Colonic mucosa (tissue), 4 donors: ENCODE data around the gene ADAD2. TPM values are rescaled to one million over a fixed set of nuclear protein-coding genes. Genes with fewer than 3 reads are reported as not detected.

ENCODE experiments used
- DNase-seq: peaks from one replicate; pipeline ENCODE4 v3.0.0-alpha.2; 2020
- H3K27ac ChIP-seq: fragments of 200-600 bp; one replicate; pipeline ENCODE4 v1.8.0; 2021
- H3K27me3 ChIP-seq: fragments of 200-600 bp; one replicate; pipeline ENCODE4 v1.8.0; 2021
- H3K36me3 ChIP-seq: fragments of 200-600 bp; one replicate; pipeline ENCODE4 v1.8.0; 2021
- H3K4me1 ChIP-seq: fragments of 200-600 bp; one replicate; pipeline ENCODE4 v1.8.0; 2021; ENCODE audit warnings: mild to moderate bottlenecking
- H3K4me3 ChIP-seq: fragments of 200-600 bp; one replicate; pipeline ENCODE4 v1.8.0; 2021
- H3K9ac ChIP-seq, 2 donors: one replicate each; pipeline ENCODE4 v1.7.0; 2013; ENCODE audit warnings: control low read depth in 2 of 2, low read depth in 2 of 2, low read length in 2 of 2
- H3K9me3 ChIP-seq: fragments of 200-600 bp; one replicate; pipeline ENCODE4 v1.8.0; 2021
- CTCF ChIP-seq: fragments of 200-600 bp; IDR thresholded peaks from one replicate; pipeline ENCODE4 v1.8.0; 2022; ENCODE audit warnings: antibody characterized with exemption, mild to moderate bottlenecking
- intact Hi-C: fragments of 100-400 bp; cut with DNase I; formaldehyde crosslinking; loops from one replicate; pipeline ENCODE4 v1.14.1; 2022
- total RNA-seq, 2 donors: library from RNA; stranded (reverse); fragmentation: NEBNext Ultra II Directional in 1 of 2; extraction: Animal tissue kit (Norgen Biotek cat#: 25700) in 1 of 2; gene quantifications; one replicate each; pipeline ENCODE4 v1.2.1, GENCODE V29; 2021
- donor health status: healthy.
- donor health status: DM: no; HTN: no; CAD: no.
- donor health status: DM: no; HTN: no; CAD: no.

ADAD2 gene
- total RNA-seq, 2 donors from 2014 or later: not detected

- no peaks in the 10 kb centered on the region for H3K27me3 ChIP-seq
- no peaks in the 10 kb centered on the region for H3K9me3 ChIP-seq
- H3K27ac ChIP-seq: no peak overlapping the region
- H3K9ac ChIP-seq: no peak overlapping the region
- H3K4me1 ChIP-seq: no peaks in the 10 kb centered on the region
- intact Hi-C loops: loop anchor here (10.0 kb wide), 1 partner anchor 256 kb away; no protein-coding TSS in a partner anchor
- DNase-seq: no peak
- H3K4me3 ChIP-seq: no peak overlapping the region
- no peaks in the 10 kb centered on the region for H3K36me3 ChIP-seq
- no peak for TF ChIP-seq CTCF
Measured at GRCh38 chr16:84240455-84240854, 49.5 kb downstream of the ADAD2 start.

DNA sequence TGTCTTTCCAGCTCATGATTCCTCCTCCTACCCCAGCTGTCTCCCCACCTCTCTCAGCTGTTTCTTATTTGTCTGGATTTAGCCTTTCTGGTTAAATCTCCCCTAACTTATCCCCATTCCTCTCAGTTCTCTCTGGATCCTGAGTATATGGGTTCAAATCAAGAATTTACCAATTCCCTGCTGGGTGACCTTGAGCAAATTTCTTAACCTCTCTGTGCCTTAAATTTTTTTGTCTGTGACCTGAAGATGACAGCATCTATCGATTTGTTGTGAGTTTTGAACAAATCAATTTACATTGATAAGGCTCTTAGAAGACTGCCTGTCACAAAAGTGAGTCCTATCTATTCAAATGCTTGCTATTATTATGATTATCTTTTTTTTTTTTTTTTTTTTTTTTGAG lies 50.8 kb downstream of the ADAD2 start:
- Histone ChIP-seq H3K27me3 (no peaks in the 10 kb centered on the region), H3K27ac (no peak overlapping the region), H3K36me3 (no peaks in the 10 kb centered on the region), H3K4me3 (no peak overlapping the region), H3K9ac (no peak overlapping the region), H3K9me3 (no peaks in the 10 kb centered on the region), H3K4me1 (no peaks in the 10 kb centered on the region)
- intact Hi-C loops: loop anchor here (10.0 kb wide), 1 partner anchor 257 kb away; no protein-coding TSS in a partner anchor
- no peak for DNase-seq
- TF ChIP-seq CTCF: no peak

- Histone ChIP-seq H3K4me3 (no peak overlapping the region), H3K27ac (no peak overlapping the region), H3K36me3 (no peaks in the 10 kb centered on the region), H3K4me1 (no peaks in the 10 kb centered on the region), H3K9me3 (no peaks in the 10 kb centered on the region), H3K27me3 (no peaks in the 10 kb centered on the region), H3K9ac (no peak overlapping the region)
- intact Hi-C loops: loop anchor here (10.0 kb wide), 1 partner anchor 258 kb away; no protein-coding TSS in a partner anchor
- no peak for TF ChIP-seq CTCF
- DNase-seq: no peak
Measured at GRCh38 chr16:84242839-84243238, 51.9 kb downstream of the ADAD2 start.

- TF ChIP-seq CTCF: no peak
- Histone ChIP-seq H3K36me3 (no peaks in the 10 kb centered on the region), H3K9me3 (no peaks in the 10 kb centered on the region), H3K27ac (no peak overlapping the region), H3K27me3 (no peaks in the 10 kb centered on the region), H3K9ac (no peak overlapping the region), H3K4me1 (no peaks in the 10 kb centered on the region), H3K4me3 (no peak overlapping the region)
- intact Hi-C loops: loop anchor here (10.0 kb wide), 1 partner anchor 259 kb away; no protein-coding TSS in a partner anchor
- no peak for DNase-seq
Measured at GRCh38 chr16:84243732-84244131, 52.8 kb downstream of the ADAD2 start.

DNA sequence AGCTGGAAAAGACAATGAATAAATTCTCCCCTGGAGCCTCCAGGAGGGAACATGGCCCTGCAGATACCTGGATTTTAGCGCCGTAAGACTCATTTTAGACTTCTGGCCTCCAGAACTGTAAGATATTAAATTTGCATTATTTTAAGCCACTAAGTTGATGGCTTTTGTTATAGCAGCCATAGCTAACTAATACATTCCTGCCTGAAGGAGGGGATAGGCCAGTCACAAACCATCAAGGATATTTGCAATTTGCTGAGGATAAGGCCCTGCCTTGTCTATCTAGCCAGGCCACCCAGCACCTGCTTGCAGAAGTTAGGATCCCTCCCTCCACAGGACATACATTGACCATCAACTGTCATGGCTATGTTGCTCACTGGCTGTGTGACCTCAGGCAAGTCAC lies 53.8 kb downstream of the ADAD2 start:
- Histone ChIP-seq H3K27ac (no peak overlapping the region), H3K4me3 (no peak overlapping the region), H3K36me3 (no peaks in the 10 kb centered on the region), H3K27me3 (no peaks in the 10 kb centered on the region), H3K9me3 (no peaks in the 10 kb centered on the region), H3K4me1 (no peaks in the 10 kb centered on the region), H3K9ac (no peak overlapping the region)
- intact Hi-C loops: loop anchor here (10.0 kb wide), 1 partner anchor 260 kb away; no protein-coding TSS in a partner anchor
- no peak for DNase-seq
- no peak for TF ChIP-seq CTCF
